Transverse colon (tissue), 3 donors: ENCODE results near the gene GOLT1B.

Source experiments
- CTCF ChIP-seq, 5 experiments: fragments of 200-600 bp in 3 of 5; fragments of 450-650 bp in 2 of 5; sonication (generic) in 3 of 5; IDR thresholded peaks; 1 replicate in 2 of 5; 2 replicates in 3 of 5; pipeline ENCODE4 v1.5.1; 2016 to 2017; ENCODE audit warnings: antibody characterized with exemption in 5 of 5, inconsistent platforms in 3 of 5, mild to moderate bottlenecking in 2 of 5, moderate library complexity in 1 of 5
- EP300 ChIP-seq: sonication (generic); formaldehyde crosslinking; IDR thresholded peaks from one replicate; pipeline ENCODE4 v1.6.1; 2017; ENCODE audit warnings: antibody characterized with exemption, low read depth

GRCh38 chr12:21501258-21502163, at the start of gene GOLT1B, which contains the start of gene RECQL:
- TF ChIP-seq CTCF (IDR thresholded peaks at IDR 0.05), result no peak
- TF ChIP-seq EP300, result no peak
